GM19099 (cell line): ENCODE results near the gene ADCK2.

ENCODE experiments used
- POLR2A ChIP-seq: IDR thresholded peaks from 3 replicates; pipeline ENCODE4 v1.6.1; 2011; ENCODE audit warnings: low read depth; ENCODE audit not compliant: insufficient read length; ENCODE audit errors: extremely low read depth

Gene ADCK2

DNA sequence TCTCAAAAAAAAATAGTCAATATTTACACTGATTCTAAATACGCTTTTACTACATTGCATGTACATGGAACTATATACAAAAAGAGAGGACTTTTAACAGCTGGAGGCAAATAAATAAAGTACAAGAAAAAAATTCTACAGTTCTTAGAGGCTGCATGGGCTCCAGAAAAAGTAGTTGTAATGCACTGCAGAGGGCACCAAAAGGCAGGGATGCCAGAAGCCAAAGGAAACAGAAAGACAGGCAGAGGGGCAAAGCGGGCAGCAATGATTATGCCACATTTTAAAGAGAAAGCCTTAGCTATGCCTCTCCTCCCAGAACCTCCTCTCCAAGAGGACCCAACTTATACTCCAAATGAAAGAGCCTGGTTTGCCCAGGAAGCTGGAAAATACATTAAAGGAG lies 11.6 kb upstream of the ADCK2 start:
- no peak for TF ChIP-seq POLR2A

DNA sequence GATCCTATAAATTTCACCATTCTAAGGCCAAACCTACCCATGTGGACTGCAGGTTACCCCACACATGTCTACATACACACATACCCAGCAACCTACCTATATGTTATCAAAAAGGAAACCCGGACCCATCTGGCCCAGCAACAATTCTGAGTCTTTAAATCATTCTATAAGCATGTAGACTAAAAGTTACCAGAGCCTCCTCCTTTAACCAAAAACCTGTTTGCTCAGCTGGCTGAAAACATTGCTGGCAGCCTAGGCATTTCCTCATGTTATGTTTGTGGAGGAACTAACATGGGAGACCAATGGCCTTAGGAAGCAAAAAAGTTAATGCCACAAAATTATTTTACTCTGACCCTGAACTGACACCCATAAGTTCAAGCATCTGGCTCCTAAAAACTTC lies 5.3 kb upstream of the ADCK2 start:
- no peak for TF ChIP-seq POLR2A

DNA sequence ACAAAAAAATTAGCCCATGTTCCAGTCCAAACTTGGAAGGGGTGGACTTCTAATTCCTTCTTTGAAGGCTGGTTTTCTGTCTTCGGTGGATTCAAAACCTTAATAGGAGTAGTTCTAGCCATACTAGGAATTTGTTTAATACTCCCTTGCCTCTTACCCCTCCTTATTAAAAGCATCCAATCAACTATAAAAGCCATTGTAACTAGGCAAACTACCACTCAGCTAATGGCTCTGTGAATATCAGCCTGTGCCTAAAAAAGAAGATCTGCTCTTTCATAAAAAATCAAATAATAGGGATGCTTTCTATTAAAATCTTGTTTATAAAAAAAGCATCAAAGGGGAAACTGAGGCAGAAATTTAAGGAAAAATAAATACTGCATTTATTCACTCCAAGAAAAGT lies 4.1 kb upstream of the ADCK2 start:
- no peak for TF ChIP-seq POLR2A

DNA sequence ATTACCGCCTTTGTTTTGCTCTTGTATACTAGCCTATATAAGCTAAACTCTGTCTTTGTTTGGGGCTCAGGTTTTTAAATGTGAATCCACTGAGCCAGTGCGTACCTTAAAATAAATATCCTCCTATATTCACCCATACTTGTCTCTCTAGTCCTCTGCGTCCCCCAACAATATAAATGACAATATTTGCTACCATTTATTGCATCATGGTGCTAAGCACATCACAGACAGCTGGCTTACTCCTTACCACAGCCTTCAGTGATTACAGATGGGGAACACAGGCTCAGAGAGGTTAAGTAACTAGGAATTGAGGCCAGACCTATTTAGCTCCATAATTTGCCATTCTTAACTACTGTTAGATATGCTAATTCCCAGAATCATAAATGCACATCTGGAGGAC lies 3.4 kb upstream of the ADCK2 start:
- no peak for TF ChIP-seq POLR2A

DNA sequence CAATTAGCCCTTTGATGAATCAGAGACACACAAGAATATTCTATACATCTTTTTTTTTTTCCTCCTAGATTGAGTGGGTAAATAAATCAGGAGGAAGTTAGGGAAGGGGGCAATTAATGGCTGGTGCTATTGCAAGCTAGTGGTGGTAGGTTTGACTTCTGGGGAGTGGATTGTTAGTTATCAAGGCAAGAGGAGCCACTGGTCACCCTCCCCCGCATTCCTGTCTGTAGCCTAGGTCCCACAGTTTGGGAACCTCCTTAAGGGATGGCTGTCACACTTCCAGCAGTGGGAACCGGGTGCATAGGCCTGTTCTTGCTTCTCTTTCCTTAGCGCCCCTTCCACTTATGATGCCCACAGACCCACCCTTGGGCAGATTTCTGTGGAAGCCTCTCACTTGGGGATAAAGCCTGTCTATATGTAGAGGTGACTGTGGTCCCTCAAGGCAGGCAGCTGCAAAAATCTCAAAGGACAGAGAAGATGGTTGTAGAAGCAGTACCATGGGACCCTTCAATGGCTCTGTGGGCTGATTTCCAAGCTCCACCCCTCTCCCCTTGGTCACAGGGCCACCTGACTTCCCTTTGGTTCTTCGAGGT lies 2.3 kb upstream of the ADCK2 start:
- no peak for TF ChIP-seq POLR2A

DNA sequence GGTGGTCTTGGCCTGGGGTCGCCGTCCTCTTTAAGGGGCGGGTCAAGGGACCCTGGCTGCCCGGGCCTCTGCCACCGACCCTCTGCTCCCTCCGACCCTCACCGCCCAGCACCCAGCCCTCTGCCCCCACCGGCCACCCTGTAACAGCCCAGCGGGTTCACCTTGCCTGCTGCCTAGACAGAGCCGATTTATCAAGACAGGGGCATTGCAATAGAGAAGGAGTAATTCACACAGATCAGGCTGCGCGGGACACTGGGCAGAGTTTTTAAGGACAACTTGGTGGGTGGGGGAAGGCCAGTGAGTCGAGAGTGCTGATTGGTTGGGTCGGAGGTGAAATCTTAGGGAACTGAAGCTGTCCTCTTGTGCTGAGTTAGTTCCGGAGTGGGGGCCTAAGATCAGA lies 779 bp upstream of the ADCK2 start:
- no peak for TF ChIP-seq POLR2A

DNA sequence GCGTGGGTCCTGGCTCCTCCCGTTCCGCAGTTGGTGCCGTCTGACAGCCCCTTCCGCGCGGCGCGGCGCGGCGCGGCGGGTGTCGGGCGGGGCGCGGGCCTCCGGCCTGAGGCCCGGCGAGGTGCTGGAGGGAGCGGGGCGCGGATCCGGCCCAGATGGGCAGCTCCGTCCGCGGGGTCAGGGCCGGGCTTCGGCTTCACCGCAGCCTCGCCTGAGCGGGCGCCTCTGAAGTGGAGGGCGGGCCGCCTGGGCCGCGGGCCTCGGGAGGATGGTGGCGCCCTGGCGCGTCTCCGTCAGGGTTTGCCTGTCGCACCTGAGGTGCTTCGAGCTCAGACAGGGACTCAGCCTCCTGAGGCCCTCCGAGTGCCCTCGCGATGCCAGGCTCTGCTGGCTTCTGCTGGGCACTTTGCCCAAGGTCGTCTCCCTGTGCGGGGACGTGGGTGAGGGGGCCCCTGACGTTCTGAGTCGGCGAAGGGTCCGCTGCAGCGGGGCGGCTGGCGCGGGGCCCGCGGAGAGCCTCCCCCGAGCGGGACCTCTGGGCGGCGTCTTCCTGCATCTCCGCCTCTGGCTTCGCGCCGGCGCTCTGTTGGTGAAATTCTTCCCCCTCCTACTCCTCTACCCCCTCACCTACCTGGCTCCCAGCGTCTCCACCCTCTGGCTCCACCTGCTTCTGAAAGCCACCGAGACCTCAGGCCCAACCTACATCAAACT lies 473 bp downstream of the ADCK2 start:
- TF ChIP-seq POLR2A = peak; percentile 42

DNA sequence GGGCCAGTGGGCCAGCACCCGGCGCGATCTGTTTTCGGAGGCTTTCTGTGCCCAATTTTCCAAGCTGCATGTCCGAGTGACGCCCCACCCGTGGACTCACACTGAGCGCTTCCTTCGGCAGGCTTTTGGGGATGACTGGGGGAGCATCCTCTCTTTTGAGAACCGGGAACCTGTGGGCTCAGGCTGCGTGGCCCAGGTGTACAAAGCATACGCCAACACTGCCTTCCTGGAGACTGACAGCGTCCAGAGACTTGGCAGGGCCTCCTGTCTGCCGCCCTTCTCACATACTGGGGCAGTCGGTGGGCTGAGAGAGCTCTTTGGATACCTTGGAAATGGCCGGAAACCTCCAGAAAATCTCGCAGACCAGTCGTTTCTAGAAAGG lies 1.0 kb downstream of the ADCK2 start:
- no peak for TF ChIP-seq POLR2A

DNA sequence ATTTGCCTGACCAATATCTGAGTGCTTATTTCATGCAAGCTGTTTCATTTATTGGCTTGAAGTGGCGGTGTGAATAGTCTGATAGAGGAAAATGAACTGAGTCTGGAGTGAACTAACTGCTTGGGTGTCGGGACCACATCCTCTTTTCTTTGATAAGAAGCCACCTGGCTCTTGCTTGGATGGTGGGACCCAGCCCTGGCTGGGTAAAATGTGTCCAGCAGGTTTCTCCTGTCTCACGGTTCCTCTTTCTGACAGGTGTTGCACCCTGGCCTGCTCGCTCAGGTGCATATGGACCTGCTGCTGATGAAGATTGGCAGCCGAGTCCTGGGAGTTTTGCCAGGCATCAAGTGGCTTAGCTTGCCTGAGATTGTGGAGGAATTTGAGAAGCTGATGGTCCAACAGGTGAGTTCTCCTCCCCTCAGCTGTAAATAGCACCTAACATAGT lies 1.6 kb downstream of the ADCK2 start:
- no peak for TF ChIP-seq POLR2A

DNA sequence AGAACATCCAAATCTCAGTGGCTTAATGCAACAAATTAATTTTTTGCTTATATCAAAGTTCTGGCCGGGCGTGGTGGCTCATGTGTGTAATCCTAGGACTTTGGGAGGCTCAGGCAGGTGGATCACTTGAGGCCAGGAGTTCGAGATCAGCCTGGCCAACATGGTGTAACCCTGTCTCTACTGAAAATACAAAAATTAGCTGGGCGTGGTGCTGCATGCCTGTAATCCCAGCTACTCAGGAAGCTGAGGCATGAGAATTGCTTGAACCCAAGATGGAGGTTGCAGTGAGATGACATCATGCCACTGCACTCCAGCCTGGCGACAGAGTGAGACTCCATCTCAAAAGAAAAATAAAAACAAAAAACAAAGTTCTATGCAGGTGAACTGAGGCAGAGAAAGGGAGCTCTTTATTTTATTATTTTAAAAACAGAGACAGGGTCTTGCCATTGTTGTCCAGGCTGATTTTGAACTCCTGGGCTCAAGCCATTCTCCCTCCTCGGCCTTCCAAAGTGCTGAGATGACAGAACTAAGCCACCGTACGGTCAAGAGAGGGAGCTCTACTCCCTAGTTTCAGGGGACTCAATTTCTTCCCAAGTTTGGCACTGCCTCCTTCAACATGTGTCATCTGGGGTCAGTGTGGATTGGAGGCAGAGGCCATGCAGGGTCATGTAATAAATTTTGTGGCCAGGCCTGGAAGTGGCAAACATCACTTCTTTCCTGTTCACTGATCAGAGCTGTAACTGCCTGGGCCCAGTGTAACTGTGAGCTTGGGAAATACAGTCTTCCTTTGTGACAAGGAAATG lies 2.4 kb downstream of the ADCK2 start:
- no peak for TF ChIP-seq POLR2A

DNA sequence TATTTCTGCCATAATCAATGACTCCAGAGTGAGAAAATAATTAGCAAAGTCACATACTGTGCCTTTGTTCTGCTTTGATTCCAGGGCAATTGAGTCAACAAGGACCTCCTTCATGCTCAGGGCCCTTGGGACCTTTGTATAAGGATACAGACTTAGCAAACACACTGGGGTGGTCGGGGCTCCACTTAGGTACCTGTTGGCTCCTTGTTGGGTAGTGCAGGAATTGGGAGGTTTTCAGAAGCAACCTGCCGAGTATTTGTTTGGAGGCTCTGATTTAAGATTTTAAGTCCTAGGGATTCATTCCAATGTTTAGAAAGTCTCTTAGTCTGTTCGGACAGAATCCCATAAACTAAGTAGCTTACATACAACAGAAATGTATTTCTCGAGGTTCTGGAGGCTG lies 3.0 kb downstream of the ADCK2 start:
- no peak for TF ChIP-seq POLR2A

DNA sequence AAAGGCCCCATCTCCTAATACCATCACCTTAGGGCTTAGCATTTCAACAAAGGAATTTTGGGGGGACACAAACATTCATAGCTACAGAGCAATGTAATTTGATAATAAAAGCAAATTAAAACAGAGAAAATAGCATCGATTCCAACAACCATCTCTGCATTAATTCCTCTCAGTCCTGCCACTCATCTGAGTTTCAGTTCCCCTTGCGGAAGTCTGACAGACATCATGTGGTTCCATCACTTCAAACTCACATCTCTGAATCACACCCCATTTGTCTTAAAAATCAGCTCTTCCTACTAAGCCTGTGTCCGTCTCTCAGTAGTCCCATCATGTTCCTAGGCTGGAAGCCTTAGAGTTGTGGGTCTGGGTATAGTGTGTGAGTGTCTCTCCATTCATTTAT lies 3.6 kb downstream of the ADCK2 start:
- no peak for TF ChIP-seq POLR2A

DNA sequence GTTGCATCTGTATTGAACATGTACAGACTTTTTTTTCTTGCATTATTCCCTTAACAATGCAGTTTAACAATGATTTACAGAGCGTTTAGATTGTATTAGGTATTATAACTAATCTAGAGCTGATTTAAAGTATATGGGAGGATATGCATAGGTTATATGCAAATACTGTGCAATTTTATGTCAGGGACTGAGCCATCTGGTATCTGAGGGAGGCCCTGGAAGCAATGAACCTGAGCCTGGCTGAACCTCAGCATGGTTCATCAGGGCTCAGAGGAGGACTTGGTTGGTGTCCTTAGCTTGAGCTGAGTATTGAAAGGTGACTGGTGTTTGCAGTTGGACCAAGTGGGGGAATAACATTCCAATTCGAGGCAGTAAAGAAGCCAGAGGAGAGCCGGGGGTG lies 4.8 kb downstream of the ADCK2 start:
- no peak for TF ChIP-seq POLR2A

DNA sequence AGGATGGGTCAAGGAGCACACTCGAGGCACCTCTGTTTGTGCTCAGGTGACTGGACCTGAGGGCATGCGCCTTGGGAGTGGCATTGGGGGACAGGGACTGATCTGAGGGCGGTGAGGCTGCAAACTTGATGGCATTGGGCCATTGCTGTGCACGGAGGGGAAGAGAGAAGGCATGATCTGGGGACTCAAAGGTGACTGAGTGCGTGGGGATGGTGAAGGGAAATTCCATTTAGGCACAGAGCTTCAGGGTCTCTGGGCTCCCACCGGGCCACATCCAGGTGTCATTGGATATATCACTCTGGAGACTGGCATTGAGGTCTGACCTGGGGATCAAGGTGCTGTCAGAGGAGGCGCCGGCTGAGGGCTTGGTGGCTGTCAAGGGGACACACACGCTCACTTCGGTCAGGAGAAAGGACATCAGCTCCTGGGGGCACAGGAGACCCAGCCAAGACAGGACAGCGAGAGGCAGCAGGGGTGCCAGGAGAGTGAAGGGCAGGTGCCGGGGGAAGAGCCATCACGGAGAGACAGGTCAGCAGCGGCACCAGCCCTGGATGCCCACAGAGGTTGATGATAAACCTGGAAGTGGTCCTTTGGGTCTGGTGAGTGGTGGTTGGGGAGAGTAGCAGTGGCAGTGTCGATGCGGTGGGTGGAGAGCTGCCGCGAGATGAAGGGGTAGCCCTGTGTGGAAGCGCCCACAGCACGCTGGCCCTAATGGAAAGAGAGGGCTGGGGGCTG lies 5.5 kb downstream of the ADCK2 start:
- TF ChIP-seq POLR2A = no peak

DNA sequence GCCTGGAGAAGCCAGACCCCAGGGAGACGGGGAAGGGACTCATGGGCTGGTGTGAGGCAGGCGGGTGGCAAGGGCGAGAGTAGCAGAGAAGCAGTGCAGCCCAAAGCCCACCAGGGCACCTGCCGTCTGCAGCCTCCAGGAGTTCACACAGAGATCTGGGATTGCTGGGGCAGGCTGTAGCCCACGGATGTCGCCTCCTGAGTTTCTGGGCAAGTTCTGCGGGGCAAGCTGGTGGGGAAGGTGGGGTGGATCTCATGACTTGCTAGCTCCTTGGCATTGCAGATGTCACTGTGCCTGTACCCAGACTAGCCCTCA lies 6.0 kb downstream of the ADCK2 start:
- no peak for TF ChIP-seq POLR2A
